ENCODE measurements around the gene IL2RA.
A peak's percentile ranks its signal among the peaks of the same experiment; 100 is the strongest.

The IL2RA gene

DNA sequence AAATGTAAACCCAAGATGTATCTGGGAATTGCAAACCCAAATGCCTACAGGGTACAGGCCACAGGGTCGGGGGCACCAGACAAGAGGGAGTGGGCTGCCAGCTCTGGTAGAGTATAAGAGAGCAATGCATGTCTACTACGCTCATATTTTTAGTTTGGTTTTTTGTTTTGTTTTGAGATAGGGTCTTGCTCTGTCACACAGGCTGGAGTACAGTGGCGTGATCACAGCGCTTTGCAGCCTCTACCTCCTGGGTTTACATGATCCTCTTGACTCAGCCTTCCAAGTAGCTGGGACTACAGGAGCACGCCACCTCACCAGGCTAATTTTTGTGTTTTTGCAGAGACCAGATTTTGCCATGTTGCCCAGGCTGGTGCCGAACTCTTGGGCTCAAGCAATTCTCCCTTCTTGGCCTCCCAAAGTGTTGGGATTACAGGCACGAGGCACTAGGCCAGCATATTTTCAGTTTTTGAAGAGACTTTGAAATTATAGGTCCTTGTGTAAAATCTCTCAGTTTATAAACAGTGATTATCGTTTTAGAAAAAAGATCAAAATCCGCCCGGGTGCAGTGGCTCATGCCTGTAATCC is 73.7 kb downstream of the IL2RA start:
- DNase-seq (ENCODE audit: low read depth in 1 of 2, low spot score in 1 of 2): no peak

DNA sequence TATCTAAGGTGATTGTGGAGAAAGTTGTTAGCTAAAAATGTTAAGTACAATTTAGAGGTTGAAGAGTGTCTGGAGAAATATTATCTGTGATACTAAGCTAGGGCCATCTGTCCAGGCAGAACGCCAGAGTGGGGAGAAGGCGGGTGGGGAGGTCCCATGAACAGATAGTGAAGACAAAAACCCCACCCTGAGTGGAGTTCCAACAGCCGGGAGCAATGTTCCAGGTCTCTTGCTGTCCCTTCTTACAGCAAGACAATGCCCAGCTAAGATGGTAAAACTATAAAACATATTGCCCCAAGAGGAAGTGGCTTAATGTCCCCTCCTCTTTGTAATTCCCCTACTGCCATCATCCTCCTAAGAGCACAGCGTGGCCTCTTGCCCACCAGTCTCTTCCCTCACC is 74.4 kb downstream of the IL2RA start:
- no peak for DNase-seq (ENCODE audit: low read depth in 1 of 2, low spot score in 1 of 2)

DNA sequence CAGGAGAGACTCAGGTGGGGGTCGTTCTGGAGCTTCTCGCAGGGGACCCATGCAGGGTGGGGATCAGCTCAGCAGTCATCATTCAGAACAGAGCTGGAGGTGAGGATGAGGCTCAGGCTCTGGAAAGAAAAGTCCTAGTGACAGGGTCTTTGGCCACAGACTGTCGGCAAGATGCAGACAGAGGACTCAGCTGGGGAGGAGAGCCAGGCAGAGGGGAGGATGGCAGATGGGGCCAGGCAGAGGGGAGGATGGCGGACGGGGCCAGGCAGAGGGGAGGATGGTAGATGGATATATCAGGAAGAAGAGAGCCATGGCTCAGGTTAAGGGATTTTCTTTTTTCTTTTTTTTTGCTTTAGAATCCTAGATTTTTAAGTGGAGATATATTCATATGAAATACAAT is 77.1 kb downstream of the IL2RA start:
- DNase-seq (ENCODE audit: low read depth in 1 of 2, low spot score in 1 of 2): no peak

DNA sequence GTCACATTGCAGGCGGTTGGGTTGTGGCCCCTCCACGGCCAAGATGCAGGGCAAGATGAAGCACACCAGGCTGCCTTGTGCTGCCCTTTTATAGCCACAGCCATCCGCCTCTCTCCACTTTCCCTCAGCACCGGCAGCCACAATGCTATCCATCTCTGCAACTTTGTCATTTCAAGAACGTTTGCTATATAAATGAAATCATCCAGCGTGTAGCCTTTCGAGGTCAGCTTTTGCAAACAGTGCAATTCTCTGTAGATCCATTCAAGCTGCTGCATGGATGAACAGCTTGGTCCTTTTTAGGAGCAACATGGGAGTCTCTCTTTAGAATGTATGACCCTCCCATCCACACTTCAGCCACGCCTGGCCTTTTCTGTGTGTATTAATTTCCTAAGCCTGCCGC is 78.4 kb downstream of the IL2RA start:
- DNase-seq (ENCODE audit: low read depth in 1 of 2, low spot score in 1 of 2): no peak

DNA sequence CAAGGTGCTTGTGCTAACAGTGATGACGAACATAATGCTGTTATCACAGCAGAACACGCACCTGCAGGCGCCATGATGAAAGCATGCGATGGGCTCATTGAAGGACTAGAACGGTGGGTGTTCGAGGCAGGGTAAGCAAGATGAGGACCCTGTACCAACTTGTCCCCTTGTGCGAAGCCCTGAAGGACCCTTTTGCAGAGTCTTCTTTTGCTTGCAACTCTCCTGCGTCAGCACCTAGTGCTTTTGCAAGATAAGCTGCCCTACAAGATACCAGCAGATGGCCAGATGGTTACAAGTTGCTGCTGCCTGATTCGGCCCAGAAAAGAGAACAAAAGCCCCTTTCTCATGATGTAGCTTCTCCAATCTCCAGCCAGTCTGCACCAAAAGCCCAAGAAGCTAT is 80.6 kb downstream of the IL2RA start:
- DNase-seq (ENCODE audit: low read depth in 1 of 2, low spot score in 1 of 2): no peak

- no peak for DNase-seq (ENCODE audit: low read depth in 1 of 2, low spot score in 1 of 2)
These were observed 84.0 kb downstream of the IL2RA start for GRCh38 chr10:5978230-5978489.

- DNase-seq (ENCODE audit: low read depth in 1 of 2, low spot score in 1 of 2): peak; percentile 75 to 84
These were observed 84.5 kb downstream of the IL2RA start, which contains the start of gene IL15RA for GRCh38 chr10:5977471-5978229. TSS of gene IL15RA (minus strand) at chr10:5977543. CDS start at chr10:5977492, 51 bp downstream.

DNA sequence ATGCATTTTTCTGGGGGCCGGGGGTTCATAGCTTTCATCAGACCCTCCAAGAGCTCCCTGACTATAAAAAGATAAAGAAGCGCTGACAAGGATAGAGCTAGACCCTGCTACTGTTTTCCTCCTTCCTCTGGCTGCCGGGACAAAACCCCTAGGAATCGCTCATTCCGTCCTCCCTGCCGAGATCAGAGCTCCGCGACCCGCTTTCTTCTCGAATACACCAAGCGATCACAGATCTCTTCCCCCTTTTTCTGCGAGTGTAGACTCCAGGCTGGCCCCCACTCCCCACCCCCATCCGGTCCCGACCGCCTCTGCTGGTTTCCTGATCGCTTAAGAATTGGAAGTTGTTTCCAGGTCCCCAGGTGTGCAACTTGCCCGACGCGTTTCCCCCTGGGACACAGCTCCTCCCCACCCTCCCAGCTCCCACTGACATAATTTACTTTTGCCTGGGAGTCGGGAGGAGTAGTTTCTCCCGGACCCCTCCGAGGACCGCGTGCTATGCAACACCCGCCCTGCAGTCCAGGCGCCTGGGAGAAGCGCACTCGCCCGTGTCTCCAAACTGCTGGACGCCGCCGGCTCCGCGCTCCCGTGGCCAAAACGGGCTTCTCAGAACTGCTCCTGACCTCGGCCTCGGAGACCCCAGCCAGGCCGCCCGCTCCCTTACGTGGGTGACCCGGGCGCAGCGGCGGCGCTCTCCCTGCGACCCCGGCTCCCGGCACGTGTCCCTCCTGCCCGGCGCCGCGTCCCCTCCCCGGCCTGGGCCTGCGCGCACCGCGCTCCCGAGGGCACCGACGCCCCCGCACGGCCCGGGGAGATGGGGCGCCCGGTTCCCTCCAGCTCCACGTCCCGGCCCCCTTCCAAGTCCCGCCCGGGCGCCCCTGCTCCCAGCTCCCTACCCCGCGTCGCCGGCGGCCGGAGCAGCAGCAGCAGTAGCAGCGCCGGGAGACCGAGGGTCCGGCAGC is 85.4 kb downstream of the IL2RA start:
- DNase-seq (ENCODE audit: low read depth in 1 of 2, low spot score in 1 of 2): peak; percentile 22 to 36

DNA sequence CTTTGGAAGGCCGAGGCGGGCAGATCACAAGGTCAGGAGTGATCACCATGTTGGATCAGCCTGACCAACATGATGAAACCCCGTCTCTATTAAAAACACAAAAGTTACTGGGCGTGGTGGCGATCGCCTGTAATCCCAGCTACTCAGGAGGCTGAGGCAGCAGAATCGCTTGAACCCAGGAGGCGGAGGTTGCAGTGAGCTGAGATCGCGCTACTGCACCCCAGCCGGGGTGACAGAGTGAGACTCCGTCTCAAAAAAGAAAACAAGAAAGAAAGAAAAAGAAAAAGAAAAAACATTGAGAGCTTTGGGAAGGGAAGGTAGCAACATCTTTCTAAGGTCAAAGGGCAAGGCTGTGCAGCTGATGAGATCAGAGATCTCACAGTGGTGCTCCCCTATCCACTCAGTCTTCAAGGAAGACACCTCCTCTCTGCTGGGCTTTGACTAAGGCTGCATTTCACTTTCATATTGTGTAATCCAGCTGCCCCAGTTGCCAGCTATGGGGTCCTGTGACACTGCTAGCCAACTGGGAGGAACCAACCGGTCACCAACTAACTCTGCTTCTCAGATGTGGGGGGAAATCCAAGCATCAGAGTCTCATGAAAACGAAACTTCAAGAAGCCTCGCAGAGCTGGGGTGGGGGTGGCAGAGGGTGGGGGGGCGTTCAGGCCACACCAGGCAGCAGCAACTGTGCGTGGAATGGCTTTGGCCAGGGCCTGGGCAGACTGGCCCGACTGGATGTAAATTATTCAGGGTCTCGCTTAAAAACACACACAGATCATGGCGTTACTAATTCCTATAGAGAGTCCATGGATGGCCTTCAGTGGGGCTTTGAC is 86.3 kb downstream of the IL2RA start:
- DNase-seq (ENCODE audit: low read depth in 1 of 2, low spot score in 1 of 2): peak; percentile 29 to 52

DNA sequence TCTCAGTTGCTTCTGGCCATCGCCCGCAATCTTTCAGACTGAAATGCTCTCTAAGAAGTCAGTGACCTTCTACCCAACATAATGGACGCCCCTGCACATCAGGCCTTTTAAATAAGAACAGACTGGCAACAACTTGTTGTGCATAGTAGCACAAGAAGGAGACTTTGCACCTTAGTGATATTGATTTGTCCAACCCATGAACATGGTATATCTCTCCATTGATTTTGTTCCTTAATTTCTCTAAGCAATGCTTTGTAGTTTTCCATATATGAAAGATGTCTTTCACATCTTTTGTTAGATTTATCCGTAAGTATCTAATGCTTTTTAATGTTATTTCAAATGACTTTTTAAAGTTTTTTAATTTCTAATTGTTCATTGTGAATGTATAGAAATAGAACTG is 89.1 kb downstream of the IL2RA start:
- DNase-seq (ENCODE audit: low read depth in 1 of 2, low spot score in 1 of 2): no peak

DNA sequence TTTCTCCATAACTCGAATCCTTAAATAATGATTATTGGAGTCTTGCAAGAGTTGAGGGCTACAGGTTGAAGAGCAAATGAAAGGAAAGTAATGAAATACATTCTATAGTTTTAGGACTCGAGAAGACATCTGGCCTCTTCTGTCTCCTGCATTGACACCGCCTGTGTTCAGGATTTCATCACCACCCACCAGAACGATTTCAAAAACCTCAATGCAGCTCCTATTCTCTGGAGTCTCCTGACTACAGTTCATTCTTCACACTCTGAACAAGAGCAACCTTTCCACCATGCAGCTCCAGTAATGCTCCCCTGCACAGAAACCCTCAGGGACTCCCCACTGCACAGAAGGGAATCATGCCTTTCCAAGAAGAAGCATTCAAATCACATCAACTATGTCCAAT is 90.3 kb downstream of the IL2RA start:
- DNase-seq (ENCODE audit: low read depth in 1 of 2, low spot score in 1 of 2): no peak

GRCh38 chr10:5971315-5971832 is 90.8 kb downstream of the IL2RA start:
- DNase-seq (ENCODE audit: low read depth in 1 of 2, low spot score in 1 of 2): peak in 1 of 2 donors; percentile 7

DNA sequence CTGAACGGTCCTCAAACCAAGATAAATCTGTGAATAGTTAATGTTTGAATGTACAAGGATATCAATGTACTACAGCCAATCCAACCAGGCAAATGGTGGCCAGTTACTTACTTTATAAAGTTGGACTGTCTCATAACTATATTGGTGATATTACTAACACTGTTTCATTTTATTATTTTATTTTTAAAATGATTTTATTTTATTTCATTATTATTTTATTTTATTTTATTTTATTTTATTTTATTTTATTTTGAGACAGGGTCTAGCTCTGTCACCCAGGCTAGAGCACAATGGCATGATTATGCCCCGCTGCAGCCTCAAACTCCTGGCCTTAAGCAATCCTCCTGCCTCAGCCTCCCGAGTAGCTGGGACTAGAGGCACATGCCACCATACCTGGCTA is 91.6 kb downstream of the IL2RA start:
- DNase-seq (ENCODE audit: low read depth in 1 of 2, low spot score in 1 of 2): no peak

GRCh38 chr10:5970066-5970465 is 92.1 kb downstream of the IL2RA start:
- no peak for DNase-seq (ENCODE audit: low read depth in 1 of 2, low spot score in 1 of 2)

DNA sequence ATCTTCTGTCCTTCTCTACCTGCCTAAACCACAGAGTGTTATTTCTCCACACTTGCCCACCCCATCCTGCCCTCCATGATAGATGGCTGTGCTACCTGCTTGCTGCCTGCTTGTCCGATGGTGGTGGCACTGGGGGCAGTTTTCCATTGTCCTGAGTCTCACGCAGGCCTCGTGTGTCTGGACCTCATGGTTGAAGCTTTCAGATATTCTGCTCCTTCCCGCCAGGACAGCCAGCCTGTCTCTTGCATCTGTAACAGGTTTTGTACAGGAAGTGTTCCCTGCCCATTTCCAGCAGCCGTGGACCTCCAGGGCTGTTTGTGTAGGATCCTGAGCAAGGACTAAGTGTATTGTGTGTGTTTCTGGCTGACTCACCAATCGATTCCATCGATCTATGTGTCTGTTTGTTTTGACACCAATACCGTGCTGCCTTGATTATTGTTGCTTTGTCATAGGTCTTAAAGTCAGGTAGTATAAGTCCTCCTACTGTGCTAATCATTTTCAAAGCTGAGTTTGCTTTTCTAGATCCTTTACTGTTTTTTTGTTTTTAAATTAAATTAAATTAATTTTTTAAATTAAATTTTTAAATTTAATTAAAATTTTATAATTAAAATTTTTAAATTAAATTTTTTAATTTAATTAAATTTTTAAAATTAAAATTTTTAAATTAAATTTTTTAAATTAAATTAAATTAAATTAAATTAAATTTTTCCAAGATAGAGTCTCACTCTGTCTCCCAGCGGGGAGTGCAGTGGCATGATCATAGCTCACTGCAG is 93.3 kb downstream of the IL2RA start:
- DNase-seq (ENCODE audit: low read depth in 1 of 2, low spot score in 1 of 2): no peak

DNA sequence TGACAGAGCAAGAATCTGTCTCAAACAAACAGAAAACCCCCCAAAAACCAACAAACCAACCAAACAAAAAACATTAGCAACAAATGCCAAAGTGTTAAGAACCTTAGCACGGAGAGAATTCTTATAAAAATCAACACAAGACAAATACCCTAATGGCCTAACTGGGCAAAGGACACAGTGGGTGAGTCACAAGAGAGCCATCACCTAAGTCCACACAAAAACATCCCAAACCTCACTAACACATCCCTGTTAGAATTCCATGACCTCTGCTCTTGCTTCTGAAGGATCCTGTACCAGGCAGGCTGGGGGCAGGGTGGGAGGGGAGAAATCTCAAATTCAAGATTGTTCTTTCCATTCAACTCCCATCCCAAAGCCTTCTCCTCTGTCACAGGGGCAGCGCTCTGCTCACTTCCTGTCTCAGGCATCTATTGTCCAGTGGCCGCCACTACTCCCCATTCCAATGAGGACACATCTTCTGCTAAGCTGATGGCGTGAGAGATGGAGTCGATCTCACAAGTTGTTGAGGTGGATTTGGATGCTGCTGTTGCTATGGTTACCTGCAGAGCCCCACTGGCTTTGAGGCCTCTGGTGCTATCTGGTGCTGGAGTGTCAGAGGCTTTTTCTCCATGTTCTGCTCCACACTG is 94.0 kb downstream of the IL2RA start:
- no peak for DNase-seq (ENCODE audit: low read depth in 1 of 2, low spot score in 1 of 2)

- DNase-seq (ENCODE audit: low read depth in 1 of 2, low spot score in 1 of 2): no peak
These were observed 96.9 kb downstream of the IL2RA start for GRCh38 chr10:5965266-5965665.

DNA sequence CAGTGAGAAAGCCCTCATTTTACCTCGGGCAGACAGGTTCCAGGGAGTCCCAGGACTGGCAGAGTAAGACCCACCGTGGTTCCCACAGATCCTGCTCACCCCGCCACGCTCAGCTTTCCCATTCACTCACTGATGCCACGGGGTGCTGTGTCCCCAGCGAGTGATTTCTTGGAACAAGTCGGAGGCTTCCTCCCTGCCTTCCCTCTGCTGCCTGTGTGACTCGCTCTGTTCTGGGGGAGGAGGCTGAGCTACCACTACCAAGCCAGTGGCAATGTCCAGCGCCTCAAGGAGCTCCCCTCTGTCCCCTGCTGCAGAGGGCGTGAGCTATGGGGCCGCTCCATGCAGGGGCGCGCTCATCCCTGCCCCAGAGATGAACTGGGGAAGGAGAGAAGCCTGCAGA is 97.4 kb downstream of the IL2RA start:
- DNase-seq (ENCODE audit: low read depth in 1 of 2, low spot score in 1 of 2): no peak

DNA sequence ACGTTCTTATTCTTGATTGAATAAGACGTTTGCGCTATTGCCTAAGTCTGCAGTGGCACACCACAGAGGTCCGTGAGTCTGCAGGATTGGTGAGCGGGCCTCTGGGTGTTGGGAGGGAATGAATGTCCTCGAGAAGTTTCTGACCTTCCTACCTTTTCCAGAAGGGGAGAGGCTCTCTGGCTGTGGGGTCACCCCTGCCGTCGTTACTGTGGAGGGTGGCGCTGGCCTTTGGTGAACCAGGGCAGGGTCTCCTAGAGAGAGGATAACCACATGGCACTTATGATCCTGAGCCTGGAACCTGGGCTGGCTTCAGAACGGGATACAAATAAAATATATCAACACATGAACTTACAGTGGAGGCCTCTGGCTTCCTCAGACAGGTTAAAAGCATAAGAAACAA is 98.6 kb downstream of the IL2RA start:
- DNase-seq (ENCODE audit: low read depth in 1 of 2, low spot score in 1 of 2): no peak

DNA sequence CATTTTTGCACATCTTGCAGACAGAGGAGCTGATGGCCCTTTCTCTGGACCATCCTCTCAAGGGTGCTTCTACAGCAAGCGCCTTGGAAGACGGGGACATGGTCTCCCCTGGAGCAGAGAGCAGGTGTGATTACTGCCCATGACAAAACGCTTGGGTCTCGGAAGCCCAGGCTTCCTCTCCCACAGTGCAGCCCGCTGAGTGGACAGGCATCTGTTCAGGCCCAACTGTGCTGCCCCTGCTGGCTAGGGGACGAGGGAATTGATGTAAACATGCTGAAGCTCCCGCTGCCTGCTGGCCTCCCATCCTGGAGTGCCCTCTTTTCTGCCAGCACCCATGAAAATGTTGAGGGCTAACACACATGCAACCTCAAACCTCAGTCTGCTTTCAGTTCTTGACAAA is 99.1 kb downstream of the IL2RA start:
- no peak for DNase-seq (ENCODE audit: low read depth in 1 of 2, low spot score in 1 of 2)

Data from activated CD4-positive, alpha-beta T cell treated with anti-CD3 and anti-CD28 coated beads, Interleukin-2, amount 50 U/mL, for 24 hours (primary cell).